Upper lobe of left lung (tissue), 6 donors: ENCODE measurements around the gene SSC5D. TPM values are rescaled to one million over a fixed set of nuclear protein-coding genes. Genes with fewer than 3 reads are reported as not detected.

Experiments
- ATAC-seq, 2 donors: fragments of 200-7000 bp; cut with Tn5 transposase; one replicate each; pipeline ENCODE4 v1.9.1; 2022; ENCODE audit warnings: mild to moderate bottlenecking in 2 of 2, moderate library complexity in 2 of 2; ENCODE audit not compliant: low FRiP score in 2 of 2
- DNase-seq, 2 donors: peaks; one replicate each; pipeline ENCODE4 v3.0.0-alpha.2; 2019 to 2020
- H3K27ac ChIP-seq, 4 donors: fragments of 200-600 bp; sonication (generic); one replicate each; pipeline ENCODE4 v1.5.1; 2016 to 2019
- H3K27me3 ChIP-seq, 4 donors: fragments of 200-600 bp; sonication (generic); one replicate each; pipeline ENCODE4 v1.5.1; 2017 to 2019
- H3K36me3 ChIP-seq, 4 donors: fragments of 200-600 bp; sonication (generic); one replicate each; pipeline ENCODE4 v1.5.1; 2016 to 2019
- H3K4me1 ChIP-seq, 4 donors: fragments of 200-600 bp; sonication (generic); one replicate each; pipeline ENCODE4 v1.5.1; 2018 to 2019
- H3K4me3 ChIP-seq, 4 donors: fragments of 200-600 bp; sonication (generic); one replicate each; pipeline ENCODE4 v1.5.1; 2017 to 2019; ENCODE audit warnings: mild to moderate bottlenecking in 2 of 4, moderate library complexity in 1 of 4
- H3K9me3 ChIP-seq, 4 donors: fragments of 200-600 bp; sonication (generic); one replicate each; pipeline ENCODE4 v1.5.1; 2018 to 2019
- EP300 ChIP-seq, 4 donors: sonication (generic); formaldehyde crosslinking; IDR thresholded peaks; one replicate each; pipeline ENCODE4 v1.5.1; 2017; ENCODE audit warnings: antibody characterized with exemption in 4 of 4, control low read depth in 2 of 4
- POLR2A ChIP-seq, 4 donors: fragments of 450-650 bp; IDR thresholded peaks; one replicate each; pipeline ENCODE4 v1.5.1; 2016 to 2017; ENCODE audit warnings: antibody characterized with exemption in 4 of 4, mild to moderate bottlenecking in 2 of 4
- POLR2AphosphoS5 ChIP-seq, 2 donors: sonication (generic); formaldehyde crosslinking; IDR thresholded peaks; one replicate each; pipeline ENCODE4 v1.5.1; 2017; ENCODE audit warnings: antibody characterized with exemption in 2 of 2
- WGBS, 2 donors: methylation state at CpG; one replicate each; pipeline ENCODE4 v1.1.5; 2017 to 2018; 5-methylcytosine and 5-hydroxymethylcytosine counted together
- total RNA-seq, 6 donors: library from RNA; depleted of rRNA in 4 of 6; stranded (reverse); fragments of >200 nt in 4 of 6; gene quantifications; one replicate each; pipeline versions ENCODE4 v1.1.0 to v1.2.1, GENCODE V29; 2016 to 2021
- TF ChIP-seq, protein P1 (sequence below), 6 experiments: fragments of 450-650 bp in 4 of 6; fragments of 200-600 bp in 2 of 6; sonication (generic) in 2 of 6; IDR thresholded peaks; one replicate each; pipeline ENCODE4 v1.5.1; 2016 to 2019; ENCODE audit warnings: antibody characterized with exemption in 6 of 6
- donor health status: DM: no; HTN: no; CAD: no; lungs with moderate emphysema.
- donor health status: DM: no; HTN: yes; CAD: no; lungs with severe emphysema.

Gene SSC5D
- total RNA-seq, 6 donors from 2014 or later, result 0.39 to 10.1 (median 6.7) TPM

GRCh38 chr19:55468054-55468393 is 20.2 kb upstream of the SSC5D start:
- H3K36me3 ChIP-seq, result no peaks in the 10 kb centered on the region
- TF ChIP-seq, protein P1, sequence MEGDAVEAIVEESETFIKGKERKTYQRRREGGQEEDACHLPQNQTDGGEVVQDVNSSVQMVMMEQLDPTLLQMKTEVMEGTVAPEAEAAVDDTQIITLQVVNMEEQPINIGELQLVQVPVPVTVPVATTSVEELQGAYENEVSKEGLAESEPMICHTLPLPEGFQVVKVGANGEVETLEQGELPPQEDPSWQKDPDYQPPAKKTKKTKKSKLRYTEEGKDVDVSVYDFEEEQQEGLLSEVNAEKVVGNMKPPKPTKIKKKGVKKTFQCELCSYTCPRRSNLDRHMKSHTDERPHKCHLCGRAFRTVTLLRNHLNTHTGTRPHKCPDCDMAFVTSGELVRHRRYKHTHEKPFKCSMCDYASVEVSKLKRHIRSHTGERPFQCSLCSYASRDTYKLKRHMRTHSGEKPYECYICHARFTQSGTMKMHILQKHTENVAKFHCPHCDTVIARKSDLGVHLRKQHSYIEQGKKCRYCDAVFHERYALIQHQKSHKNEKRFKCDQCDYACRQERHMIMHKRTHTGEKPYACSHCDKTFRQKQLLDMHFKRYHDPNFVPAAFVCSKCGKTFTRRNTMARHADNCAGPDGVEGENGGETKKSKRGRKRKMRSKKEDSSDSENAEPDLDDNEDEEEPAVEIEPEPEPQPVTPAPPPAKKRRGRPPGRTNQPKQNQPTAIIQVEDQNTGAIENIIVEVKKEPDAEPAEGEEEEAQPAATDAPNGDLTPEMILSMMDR (IDR thresholded peaks at IDR 0.05), result no peak
- TF ChIP-seq EP300 (IDR thresholded peaks at IDR 0.05), result no peak
- no peak for TF ChIP-seq POLR2AphosphoS5 (IDR thresholded peaks at IDR 0.05)
- TF ChIP-seq POLR2A (IDR thresholded peaks at IDR 0.05), result no peak
- H3K27ac ChIP-seq, result no peak overlapping the region
- no peak overlapping the region for H3K4me3 ChIP-seq
- ATAC-seq (no peak), DNase-seq (no peak)
- peaks cover 6 to 11% (median 9%) of the 10 kb centered on the region in 4 donors for H3K4me1 ChIP-seq
- no peaks in the 10 kb centered on the region for H3K27me3 ChIP-seq
- WGBS, 2 donors, result 6% methylated on average over 4 of the region's 4 CpGs; no CpG with 5 or more reads in 1 of the 2 donors
- no peaks in the 10 kb centered on the region for H3K9me3 ChIP-seq

DNA sequence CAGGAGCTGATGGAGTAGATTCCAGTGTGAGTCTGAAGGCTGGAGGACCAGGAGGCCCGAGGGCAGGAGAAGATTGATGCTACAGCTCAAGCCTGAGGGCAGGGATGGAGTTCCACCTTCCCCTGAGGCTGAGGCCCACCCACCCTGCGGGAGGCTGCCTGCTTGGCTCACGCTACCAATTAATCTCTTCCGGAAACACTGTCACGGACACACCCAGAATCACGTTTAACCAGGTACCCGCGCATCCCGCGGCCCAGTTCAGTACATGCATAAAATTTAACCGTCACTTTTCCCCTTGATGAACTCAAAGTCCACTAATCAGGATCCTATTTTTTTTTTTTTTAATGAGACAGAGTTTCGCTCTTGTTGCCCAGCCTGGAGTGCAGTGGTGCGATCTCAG is 17.0 kb upstream of the SSC5D start:
- TF ChIP-seq POLR2A (IDR thresholded peaks at IDR 0.05) (no peak), EP300 (IDR thresholded peaks at IDR 0.05) (no peak), POLR2AphosphoS5 (IDR thresholded peaks at IDR 0.05) (no peak)
- TF ChIP-seq, protein P1 (IDR thresholded peaks at IDR 0.05), result no peak
- Histone ChIP-seq H3K9me3 (no peaks in the 10 kb centered on the region), H3K27me3 (no peaks in the 10 kb centered on the region), H3K27ac (no peak overlapping the region), H3K36me3 (no peaks in the 10 kb centered on the region), H3K4me3 (no peak overlapping the region), H3K4me1 (peaks cover 13 to 18% (median 15%) of the 10 kb centered on the region in 4 donors)
- 85 to 87% methylated on average over 13 of the region's 13 CpGs for WGBS, 2 donors
- DNase-seq (peak in 1 of 2 donors; percentile 22), ATAC-seq (no peak)

GRCh38 chr19:55472463-55472862 is 15.8 kb upstream of the SSC5D start:
- Histone ChIP-seq H3K27me3 (no peaks in the 10 kb centered on the region), H3K36me3 (no peaks in the 10 kb centered on the region), H3K4me1 (peaks cover 15 to 21% (median 17%) of the 10 kb centered on the region in 4 donors), H3K27ac (no peak overlapping the region), H3K9me3 (no peaks in the 10 kb centered on the region), H3K4me3 (no peak overlapping the region)
- DNase-seq (peak; percentile 60 to 69), ATAC-seq (peak in 1 of 2 donors; percentile 45)
- peak in 1 of 2 donors; percentile 30 for TF ChIP-seq POLR2AphosphoS5 (IDR thresholded peaks at IDR 0.05)
- TF ChIP-seq, protein P1 (IDR thresholded peaks at IDR 0.05), result no peak
- WGBS, 2 donors, result 70 to 88% methylated on average over 2 to 5 of the region's 8 CpGs

- no peak overlapping the region for H3K27ac ChIP-seq
- peaks cover 15 to 23% (median 19%) of the 10 kb centered on the region in 4 donors for H3K4me1 ChIP-seq
- TF ChIP-seq, protein P1 (IDR thresholded peaks at IDR 0.05), result no peak
- no peak for TF ChIP-seq EP300 (IDR thresholded peaks at IDR 0.05)
- no peak for TF ChIP-seq POLR2A (IDR thresholded peaks at IDR 0.05)
- TF ChIP-seq POLR2AphosphoS5 (IDR thresholded peaks at IDR 0.05), result no peak
- WGBS, 2 donors, result 78 to 80% methylated on average over 13 to 16 of the region's 16 CpGs
- DNase-seq, result peak in 1 of 2 donors; percentile 22
- peak in 1 of 2 donors; percentile 26 for ATAC-seq
- no peaks in the 10 kb centered on the region for H3K27me3 ChIP-seq
- H3K4me3 ChIP-seq, result no peak overlapping the region
- H3K36me3 ChIP-seq, result no peaks in the 10 kb centered on the region
- H3K9me3 ChIP-seq, result no peaks in the 10 kb centered on the region
Observed at GRCh38 chr19:55473225-55474012, 14.8 kb upstream of the SSC5D start.
